ENCODE data around the gene ZNF341. TPM values are rescaled to one million over a fixed set of nuclear protein-coding genes. Genes with fewer than 3 reads are reported as not detected.
A peak's percentile ranks its signal among the peaks of the same experiment; 100 is the strongest.

Gene ZNF341
- total and polyA plus RNA-seq, 2 donors = 1.4 to 3.1 TPM

DNA sequence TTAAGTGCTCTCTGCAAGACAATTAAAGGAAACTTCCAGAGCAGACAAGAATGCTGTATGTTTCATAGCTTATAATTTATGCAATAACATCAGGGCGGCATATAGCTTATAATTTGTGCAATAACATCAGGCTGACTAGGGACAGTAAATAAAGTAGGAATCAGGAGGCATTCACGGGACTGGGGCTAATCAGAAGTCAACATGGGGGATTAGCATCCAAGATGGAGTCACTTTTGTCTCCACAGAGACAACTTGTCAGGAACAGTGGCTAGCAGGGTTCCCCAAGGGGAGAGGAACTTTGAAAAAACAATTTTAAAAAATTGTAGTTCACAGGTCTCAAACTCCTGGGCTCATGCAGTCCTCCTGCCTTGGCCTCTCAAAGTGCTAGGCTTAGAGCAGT is 3.3 kb upstream of the ZNF341 start:
- no peak for DNase-seq (ENCODE audit: extremely low spot score)
- WGBS = 76% methylated on average over 2 of the region's 2 CpGs
- no peaks in the 10 kb centered on the region for H3K4me1 ChIP-seq (ENCODE audit: insufficient read depth)
- no peak overlapping the region for H3K27ac ChIP-seq (ENCODE audit: low read depth)
- no peaks in the 10 kb centered on the region for H3K36me3 ChIP-seq (ENCODE audit: insufficient read depth)
- no peak overlapping the region for H3K4me3 ChIP-seq (ENCODE audit: low read depth, low read length)

DNA sequence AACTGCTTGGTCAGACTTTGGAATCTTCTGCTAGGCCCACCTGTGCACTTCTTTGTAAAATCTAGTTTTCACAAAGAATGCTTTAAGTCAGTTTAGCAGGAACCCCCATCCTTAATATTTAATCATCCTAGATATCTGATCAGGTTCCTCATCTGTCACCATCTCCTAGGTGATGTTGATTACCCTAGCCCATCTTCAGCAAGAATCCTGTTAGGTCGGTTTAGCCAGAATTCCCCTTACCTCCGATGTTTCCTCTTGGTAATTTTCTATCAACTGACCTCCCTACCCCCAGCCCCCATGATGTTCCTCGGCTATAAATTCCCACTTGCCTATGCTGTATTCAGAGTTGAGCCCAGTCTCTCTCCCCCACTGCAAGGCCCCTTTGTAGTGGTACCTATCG is 2.7 kb upstream of the ZNF341 start:
- WGBS = 60% methylated on average over 4 of the region's 4 CpGs
- no peak for DNase-seq (ENCODE audit: extremely low spot score)
- H3K4me3 ChIP-seq (ENCODE audit: low read depth, low read length) = no peak overlapping the region
- H3K36me3 ChIP-seq (ENCODE audit: insufficient read depth) = no peaks in the 10 kb centered on the region
- no peak overlapping the region for H3K27ac ChIP-seq (ENCODE audit: low read depth)
- no peaks in the 10 kb centered on the region for H3K4me1 ChIP-seq (ENCODE audit: insufficient read depth)

DNA sequence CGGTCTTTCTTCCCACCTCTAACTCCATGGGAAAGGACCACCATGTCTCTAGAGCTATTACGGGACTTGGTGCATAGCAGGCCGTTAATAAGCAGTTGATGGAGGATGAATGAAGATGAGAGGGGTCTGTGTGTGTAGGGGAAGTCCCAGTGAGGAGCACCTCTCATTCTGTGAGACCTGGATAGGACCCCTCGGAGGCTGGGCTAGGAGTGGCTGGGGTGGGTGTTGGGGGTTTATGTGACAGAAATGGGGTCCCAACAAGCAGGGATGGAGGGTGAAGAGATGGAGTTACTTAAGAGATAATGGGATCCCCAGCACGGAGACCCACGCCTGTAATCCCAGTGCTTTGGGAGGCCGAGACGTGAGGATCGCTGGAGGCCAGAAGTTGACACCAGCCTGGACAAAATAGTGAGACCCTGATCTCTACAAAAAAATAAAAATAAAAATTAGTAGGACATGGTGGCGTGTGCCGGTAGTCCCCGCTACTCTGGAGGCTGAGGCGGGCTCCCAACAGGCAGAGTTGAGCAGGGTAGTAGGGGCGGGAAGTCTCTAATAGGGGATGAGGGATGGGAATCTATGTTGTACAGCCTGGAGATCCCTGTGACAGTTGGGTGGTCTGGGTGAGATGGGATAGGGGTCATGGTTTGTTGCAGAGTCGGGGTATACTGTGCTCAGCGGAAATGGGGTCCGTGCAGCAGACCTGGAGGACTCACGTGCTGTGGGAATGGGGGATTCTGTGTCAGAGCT is 677 bp upstream of the ZNF341 start:
- 79% methylated on average over 18 of the region's 18 CpGs for WGBS
- no peak for DNase-seq (ENCODE audit: extremely low spot score)
- Histone ChIP-seq H3K27ac (ENCODE audit: low read depth) (peak overlapping the region; percentile 73), H3K4me1 (ENCODE audit: insufficient read depth) (no peaks in the 10 kb centered on the region), H3K36me3 (ENCODE audit: insufficient read depth) (no peaks in the 10 kb centered on the region), H3K4me3 (ENCODE audit: low read depth, low read length) (peak overlapping the region; percentile 56)

DNA sequence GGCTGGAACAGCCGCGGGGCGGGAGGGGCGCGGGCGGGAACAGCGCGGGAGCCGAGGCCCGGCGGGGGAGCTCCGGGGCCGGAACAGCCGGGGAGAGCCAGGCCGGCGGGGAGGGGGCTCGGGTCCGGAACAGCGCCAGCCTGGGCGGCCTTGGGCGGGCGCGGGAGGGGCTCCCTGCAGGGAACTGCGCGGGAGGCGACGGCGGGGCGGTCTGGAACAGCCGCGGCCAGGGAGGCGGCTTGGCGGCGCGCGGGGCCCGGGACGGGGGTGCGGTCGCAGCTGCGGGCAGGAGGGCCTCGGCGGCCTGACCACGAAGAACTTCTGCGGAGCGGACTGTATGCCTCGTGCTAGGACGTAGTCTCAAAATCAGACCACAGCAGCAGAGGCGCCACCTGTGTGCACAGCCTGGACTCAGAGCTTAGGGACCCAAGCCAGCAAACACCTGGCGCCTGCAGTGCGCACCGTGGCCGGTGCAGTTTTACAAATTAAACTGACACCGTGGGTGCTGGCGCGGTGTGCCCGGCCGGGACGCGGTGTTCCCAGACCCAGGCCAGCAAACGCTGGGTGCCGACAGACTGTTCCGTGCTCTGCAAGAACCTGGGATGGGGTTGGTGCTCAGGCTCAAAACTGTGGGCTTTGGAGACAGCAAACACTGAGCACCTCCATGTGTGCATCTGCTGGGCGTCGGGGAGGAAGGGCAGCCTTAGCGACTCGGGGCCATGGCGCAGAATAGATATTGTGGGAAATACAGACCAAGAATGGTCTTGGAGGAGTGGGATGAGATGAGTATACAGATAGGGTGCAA is 572 bp downstream of the ZNF341 start:
- 2% methylated on average over 68 of the region's 68 CpGs for WGBS
- no peaks in the 10 kb centered on the region for H3K36me3 ChIP-seq (ENCODE audit: insufficient read depth)
- peak overlapping the region; percentile 56 for H3K4me3 ChIP-seq (ENCODE audit: low read depth, low read length)
- DNase-seq (ENCODE audit: extremely low spot score) = peak; percentile 73
- no peaks in the 10 kb centered on the region for H3K4me1 ChIP-seq (ENCODE audit: insufficient read depth)
- peak overlapping the region; percentile 94 for H3K27ac ChIP-seq (ENCODE audit: low read depth)

DNA sequence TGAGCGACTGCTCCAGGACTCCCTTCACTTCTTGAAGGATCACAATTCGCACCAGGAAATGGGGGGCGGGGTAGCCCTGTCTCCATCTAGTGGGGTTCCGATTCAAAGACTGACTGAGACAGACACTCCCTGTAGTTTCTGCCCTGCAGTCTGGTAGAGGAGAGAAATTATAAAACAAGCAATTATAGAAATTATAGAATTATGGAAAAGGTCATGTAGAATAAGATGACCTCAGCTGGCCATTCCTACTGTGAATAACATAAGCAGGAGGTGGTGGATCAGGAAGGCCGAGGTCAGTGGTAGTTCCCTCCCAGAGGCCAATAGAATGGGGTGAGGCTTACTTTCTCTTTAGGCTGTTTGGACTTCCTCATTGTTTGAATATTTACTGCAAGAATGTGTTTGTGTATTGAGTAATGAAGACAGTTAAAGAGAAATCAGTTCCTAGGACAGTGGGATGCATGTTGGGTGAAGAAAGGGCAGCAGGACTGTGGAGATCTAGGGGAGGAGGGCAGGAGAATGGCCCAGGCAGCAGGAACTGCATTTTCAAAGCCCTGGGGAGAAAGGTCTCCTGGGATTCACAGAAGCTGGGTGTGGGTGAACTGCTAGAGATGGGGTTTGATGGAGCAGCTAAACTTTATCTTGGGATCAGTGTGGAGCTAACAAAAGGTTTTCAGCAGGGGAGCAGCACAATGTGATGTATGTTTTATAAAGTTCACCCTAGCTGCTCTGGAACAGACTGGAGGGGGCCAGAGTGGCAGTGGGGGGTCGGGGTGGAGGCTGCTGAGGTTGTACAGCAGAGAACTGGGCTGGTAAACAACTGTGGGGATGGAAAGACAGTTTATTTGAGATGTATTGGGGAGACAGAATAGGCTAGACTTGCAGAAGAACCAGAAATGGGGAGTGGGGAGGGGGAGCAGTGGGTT is 2.1 kb downstream of the ZNF341 start:
- Histone ChIP-seq H3K36me3 (ENCODE audit: insufficient read depth) (no peaks in the 10 kb centered on the region), H3K4me3 (ENCODE audit: low read depth, low read length) (no peak overlapping the region), H3K4me1 (ENCODE audit: insufficient read depth) (no peaks in the 10 kb centered on the region), H3K27ac (ENCODE audit: low read depth) (peak overlapping the region; percentile 69)
- WGBS = 62% methylated on average over 6 of the region's 6 CpGs
- DNase-seq (ENCODE audit: extremely low spot score) = peak; percentile 21

DNA sequence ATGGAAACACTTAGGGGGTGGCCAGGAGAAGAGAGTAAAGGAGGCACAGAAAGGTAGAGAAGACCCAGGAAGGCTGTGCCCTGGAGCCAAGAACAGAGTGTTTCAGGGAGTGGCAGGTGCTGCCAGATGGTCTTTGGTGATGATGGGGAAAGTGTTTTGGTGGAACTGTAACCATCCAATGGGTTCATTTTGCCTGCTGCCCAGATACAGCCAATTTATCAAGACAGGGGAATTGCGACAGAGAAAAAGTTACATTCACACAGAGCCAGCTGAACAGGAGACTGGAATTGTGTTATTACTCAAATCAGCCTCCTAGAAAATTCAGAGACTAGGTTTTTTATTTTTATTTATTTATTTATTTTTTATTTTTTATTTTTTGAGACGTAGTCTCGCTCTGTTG is 5.2 kb downstream of the ZNF341 start:
- WGBS = 96% methylated on average over 3 of the region's 3 CpGs
- Histone ChIP-seq H3K4me3 (ENCODE audit: low read depth, low read length) (no peak overlapping the region), H3K4me1 (ENCODE audit: insufficient read depth) (no peaks in the 10 kb centered on the region), H3K36me3 (ENCODE audit: insufficient read depth) (no peaks in the 10 kb centered on the region), H3K27ac (ENCODE audit: low read depth) (no peak overlapping the region)
- DNase-seq (ENCODE audit: extremely low spot score) = no peak

DNA sequence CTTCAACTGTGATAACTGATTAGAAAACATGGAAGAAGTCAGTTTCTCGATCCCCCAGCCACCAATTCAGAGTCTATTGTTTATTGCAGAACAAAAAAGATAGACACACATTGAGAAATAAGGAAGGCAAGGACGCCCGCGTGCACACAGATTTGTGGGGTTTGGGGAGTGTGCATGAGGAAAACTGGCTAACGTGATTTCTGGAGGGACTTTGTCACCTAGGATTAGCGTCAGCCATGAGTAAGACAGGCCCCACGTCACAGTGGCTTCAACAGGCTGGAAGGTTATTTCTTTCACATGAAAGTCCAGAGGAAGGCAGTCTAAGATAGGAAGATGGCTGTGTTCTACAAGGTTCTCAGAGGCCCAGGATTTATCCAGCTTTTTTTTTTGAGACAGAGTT is 7.7 kb downstream of the ZNF341 start:
- Histone ChIP-seq H3K27ac (ENCODE audit: low read depth) (no peak overlapping the region), H3K36me3 (ENCODE audit: insufficient read depth) (no peaks in the 10 kb centered on the region), H3K4me3 (ENCODE audit: low read depth, low read length) (no peak overlapping the region), H3K4me1 (ENCODE audit: insufficient read depth) (no peaks in the 10 kb centered on the region)
- 86% methylated on average over 7 of the region's 7 CpGs for WGBS
- no peak for DNase-seq (ENCODE audit: extremely low spot score)

DNA sequence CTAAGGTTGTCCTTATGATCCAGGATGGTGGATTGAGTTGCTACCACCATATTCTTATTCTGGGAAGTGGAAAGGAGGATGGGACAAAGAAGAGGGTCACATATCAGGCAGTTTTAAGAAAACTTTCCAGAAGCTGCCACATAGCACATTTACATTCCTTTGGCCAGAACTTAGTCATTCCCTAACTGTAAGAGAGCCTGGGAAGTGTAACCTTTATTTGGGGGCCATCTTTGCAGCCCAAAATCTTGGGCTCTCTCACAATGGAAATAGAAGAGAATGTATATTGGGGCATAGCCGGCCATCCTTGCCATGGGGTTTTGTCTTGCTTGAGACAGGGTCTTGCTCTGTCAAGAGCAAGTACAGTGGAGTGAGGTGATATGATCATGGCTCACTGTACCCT is 8.4 kb downstream of the ZNF341 start:
- 100% methylated on average over 1 of the region's 1 CpG for WGBS
- Histone ChIP-seq H3K36me3 (ENCODE audit: insufficient read depth) (no peaks in the 10 kb centered on the region), H3K4me3 (ENCODE audit: low read depth, low read length) (no peak overlapping the region), H3K27ac (ENCODE audit: low read depth) (no peak overlapping the region), H3K4me1 (ENCODE audit: insufficient read depth) (no peaks in the 10 kb centered on the region)
- no peak for DNase-seq (ENCODE audit: extremely low spot score)

DNA sequence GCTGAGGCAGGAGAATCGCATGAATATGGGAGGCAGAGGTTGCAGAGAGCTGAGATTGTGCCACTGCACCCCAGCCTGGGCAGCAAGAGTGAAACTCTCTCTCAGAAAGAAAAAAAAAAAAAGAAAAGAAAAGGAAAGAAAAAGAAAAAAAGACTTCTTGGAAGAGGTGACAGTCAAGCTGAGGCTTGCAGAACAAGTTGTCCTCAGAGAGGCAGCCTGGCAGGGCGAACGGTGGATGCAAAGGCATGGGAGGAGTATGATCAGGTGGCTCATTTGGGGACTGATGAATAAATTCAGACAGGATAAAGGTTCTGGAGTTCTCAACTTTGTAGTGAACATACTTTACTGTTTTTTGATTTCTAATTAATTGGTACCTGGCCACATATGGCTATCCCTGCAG is 12.4 kb downstream of the ZNF341 start:
- no peak overlapping the region for H3K27ac ChIP-seq (ENCODE audit: low read depth)
- no peaks in the 10 kb centered on the region for H3K4me1 ChIP-seq (ENCODE audit: insufficient read depth)
- 90% methylated on average over 3 of the region's 3 CpGs for WGBS
- no peak for DNase-seq (ENCODE audit: extremely low spot score)
- no peak overlapping the region for H3K4me3 ChIP-seq (ENCODE audit: low read depth, low read length)
- no peaks in the 10 kb centered on the region for H3K36me3 ChIP-seq (ENCODE audit: insufficient read depth)

DNA sequence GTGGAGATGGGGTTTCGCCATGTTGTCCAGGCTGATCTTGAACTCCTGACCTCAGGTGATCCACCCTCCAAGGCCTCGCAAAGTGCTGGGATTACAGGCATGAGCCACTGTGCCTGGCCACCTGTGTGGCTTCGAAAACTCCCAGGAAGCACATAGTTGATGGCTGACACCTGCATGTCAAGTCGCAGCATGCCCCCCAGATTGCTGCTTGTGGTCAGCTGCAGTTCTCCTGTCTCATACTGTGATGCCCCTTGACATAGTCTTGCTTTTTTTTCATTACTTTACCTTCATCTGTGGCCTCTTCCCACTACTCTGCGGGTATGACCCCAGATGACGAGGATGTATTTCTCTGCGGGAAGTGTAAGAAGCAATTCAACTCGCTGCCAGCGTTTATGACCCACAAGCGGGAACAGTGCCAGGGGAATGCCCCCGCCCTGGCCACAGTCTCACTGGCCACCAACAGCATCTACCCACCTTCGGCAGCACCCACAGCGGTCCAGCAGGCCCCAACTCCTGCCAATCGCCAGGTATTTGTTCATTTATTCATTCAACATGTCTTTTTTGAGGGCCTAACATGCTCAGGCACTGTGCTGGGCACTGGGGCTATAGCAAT is 13.1 kb downstream of the ZNF341 start:
- no peaks in the 10 kb centered on the region for H3K36me3 ChIP-seq (ENCODE audit: insufficient read depth)
- H3K4me3 ChIP-seq (ENCODE audit: low read depth, low read length) = no peak overlapping the region
- no peak for DNase-seq (ENCODE audit: extremely low spot score)
- no peaks in the 10 kb centered on the region for H3K4me1 ChIP-seq (ENCODE audit: insufficient read depth)
- H3K27ac ChIP-seq (ENCODE audit: low read depth) = no peak overlapping the region
- 91% methylated on average over 14 of the region's 14 CpGs for WGBS

DNA sequence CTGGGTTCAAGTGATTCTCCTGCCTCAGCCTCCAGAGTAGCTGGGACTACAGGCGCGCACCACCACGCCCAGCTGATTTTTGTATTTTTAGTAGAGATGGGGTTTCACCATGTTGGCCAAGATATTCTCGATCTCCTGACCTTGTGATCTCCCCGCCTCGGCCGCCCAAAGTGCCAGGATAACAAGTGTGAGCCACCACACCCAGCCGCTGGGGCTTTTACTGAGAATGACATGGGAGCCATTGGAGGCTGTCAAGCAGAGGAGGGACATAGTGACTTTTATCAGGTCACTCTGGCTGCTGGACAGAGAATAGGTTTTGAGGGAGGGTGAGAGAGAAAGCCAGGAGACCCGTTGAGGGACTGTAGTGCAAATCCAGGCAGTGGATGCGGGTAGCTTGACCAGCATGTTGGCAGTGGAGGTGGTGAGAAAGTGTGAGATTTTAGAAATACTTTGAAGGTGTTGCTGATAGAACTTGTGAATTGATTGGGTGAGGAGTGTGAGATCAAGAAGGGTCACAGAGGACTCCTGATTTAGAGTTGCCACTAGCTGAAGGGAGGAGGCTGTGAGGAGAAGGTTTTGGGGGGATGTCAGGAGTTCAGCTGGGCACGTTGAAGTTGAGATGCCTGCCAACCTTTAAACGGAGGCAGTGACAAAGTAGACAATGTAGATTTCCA is 14.7 kb downstream of the ZNF341 start:
- DNase-seq (ENCODE audit: extremely low spot score) = no peak
- Histone ChIP-seq H3K27ac (ENCODE audit: low read depth) (no peak overlapping the region), H3K4me1 (ENCODE audit: insufficient read depth) (no peaks in the 10 kb centered on the region), H3K36me3 (ENCODE audit: insufficient read depth) (no peaks in the 10 kb centered on the region), H3K4me3 (ENCODE audit: low read depth, low read length) (no peak overlapping the region)
- WGBS = 93% methylated on average over 12 of the region's 12 CpGs

DNA sequence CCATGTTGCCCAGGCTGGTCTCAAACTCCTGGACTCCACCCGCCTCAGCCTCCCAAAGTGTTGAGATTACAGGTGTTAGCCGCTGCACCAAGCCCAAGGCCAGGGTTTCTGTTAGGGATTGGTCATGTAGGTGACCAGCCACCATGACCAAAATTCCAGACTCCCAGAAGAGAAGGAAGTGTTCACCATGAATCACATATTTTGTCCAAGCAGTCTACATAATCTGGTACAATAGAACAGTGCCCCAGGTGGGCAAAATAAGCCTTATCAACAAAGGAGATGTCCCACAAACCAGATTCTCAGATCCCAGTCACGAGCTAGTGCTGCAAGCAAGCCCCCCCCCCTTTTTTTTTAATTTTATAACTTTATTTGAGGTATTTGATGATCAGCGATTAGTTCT is 20.0 kb downstream of the ZNF341 start:
- no peak for DNase-seq (ENCODE audit: extremely low spot score)
- H3K36me3 ChIP-seq (ENCODE audit: insufficient read depth) = no peaks in the 10 kb centered on the region
- H3K4me1 ChIP-seq (ENCODE audit: insufficient read depth) = no peaks in the 10 kb centered on the region
- WGBS = 95% methylated on average over 4 of the region's 4 CpGs
- H3K27ac ChIP-seq (ENCODE audit: low read depth) = no peak overlapping the region
- H3K4me3 ChIP-seq (ENCODE audit: low read depth, low read length) = no peak overlapping the region

DNA sequence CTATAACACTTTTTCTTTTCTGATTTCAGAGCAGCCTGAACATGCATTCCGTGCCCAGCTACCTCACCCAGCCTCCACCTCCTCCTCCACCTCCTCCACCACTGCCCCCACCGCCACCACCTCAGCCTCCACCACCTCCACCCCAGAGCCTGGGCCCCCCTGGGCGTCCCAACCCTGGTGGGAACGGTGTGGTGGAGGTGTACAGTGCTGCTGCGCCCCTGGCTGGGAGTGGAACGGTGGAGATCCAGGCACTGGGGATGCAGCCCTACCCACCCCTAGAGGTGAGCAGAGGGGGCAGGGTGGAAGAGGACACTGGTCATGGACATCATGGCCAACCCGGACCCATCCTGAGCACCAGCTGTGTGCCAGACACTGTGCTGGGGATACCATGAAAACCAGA is 21.3 kb downstream of the ZNF341 start:
- H3K36me3 ChIP-seq (ENCODE audit: insufficient read depth) = no peaks in the 10 kb centered on the region
- no peak overlapping the region for H3K27ac ChIP-seq (ENCODE audit: low read depth)
- no peak overlapping the region for H3K4me3 ChIP-seq (ENCODE audit: low read depth, low read length)
- no peak for DNase-seq (ENCODE audit: extremely low spot score)
- 97% methylated on average over 7 of the region's 7 CpGs for WGBS
- H3K4me1 ChIP-seq (ENCODE audit: insufficient read depth) = no peaks in the 10 kb centered on the region
